ENCODE measurements around the gene ZDHHC14.
"Not testable (repeated sequence)": the region's sequence is repeated elsewhere in the genome, so short reads cannot be mapped to it uniquely, and the experiment has no call there.

The ZDHHC14 gene

GRCh38 chr6:157563611-157564284 is 182.8 kb downstream of the ZDHHC14 start:
- DNase-seq: no peak

GRCh38 chr6:157568702-157569101 is 187.7 kb downstream of the ZDHHC14 start:
- no peak for DNase-seq

GRCh38 chr6:157569543-157569942 is 188.6 kb downstream of the ZDHHC14 start:
- no peak for DNase-seq

GRCh38 chr6:157570104-157570503 is 189.1 kb downstream of the ZDHHC14 start:
- no peak for DNase-seq

- no peak for DNase-seq
Measured at GRCh38 chr6:157570752-157571151, 189.8 kb downstream of the ZDHHC14 start.

GRCh38 chr6:157571269-157571668 is 190.3 kb downstream of the ZDHHC14 start:
- no peak for DNase-seq

- DNase-seq: no peak
Measured at GRCh38 chr6:157571950-157572349, 191.0 kb downstream of the ZDHHC14 start.

- DNase-seq: no peak
Measured at GRCh38 chr6:157574851-157575424, 193.9 kb downstream of the ZDHHC14 start.

GRCh38 chr6:157575436-157576145 is 194.6 kb downstream of the ZDHHC14 start:
- no peak for DNase-seq

GRCh38 chr6:157576991-157577390 is 196.0 kb downstream of the ZDHHC14 start:
- not testable (repeated sequence) for DNase-seq

- not testable (repeated sequence) for DNase-seq
Measured at GRCh38 chr6:157578527-157578926, 197.5 kb downstream of the ZDHHC14 start.

GRCh38 chr6:157579467-157580031 is 198.6 kb downstream of the ZDHHC14 start:
- DNase-seq: peak in 1 of 56 donors; percentile 8

GRCh38 chr6:157584036-157584435 is 203.0 kb downstream of the ZDHHC14 start:
- no peak for DNase-seq

GRCh38 chr6:157585274-157586087 is 204.5 kb downstream of the ZDHHC14 start:
- DNase-seq: no peak

- DNase-seq: no peak
Measured at GRCh38 chr6:157586088-157586414, 205.1 kb downstream of the ZDHHC14 start.

GRCh38 chr6:157586476-157587126 is 205.6 kb downstream of the ZDHHC14 start:
- DNase-seq: no peak

- DNase-seq: no peak
Measured at GRCh38 chr6:157587127-157587926, 206.3 kb downstream of the ZDHHC14 start.

GRCh38 chr6:157590654-157591053 is 209.7 kb downstream of the ZDHHC14 start:
- DNase-seq: not testable (repeated sequence)

- DNase-seq: no peak
Measured at GRCh38 chr6:157592541-157592940, 211.6 kb downstream of the ZDHHC14 start.

- DNase-seq: no peak
Measured at GRCh38 chr6:157592980-157593379, 212.0 kb downstream of the ZDHHC14 start.
